Astrocyte (in vitro differentiated cells and primary cell): ENCODE measurements around the gene SLC27A4. TPM values are rescaled to one million over a fixed set of nuclear protein-coding genes. Genes with fewer than 3 reads are reported as not detected.

Source experiments
- DNase-seq: peaks from one replicate; pipeline ENCODE4 v3.0.0-alpha.2; 2010; ENCODE audit warnings: low read depth
- FAIRE-seq: peaks from 2 replicates; lab custom pipeline; 2011; peaks lifted over from hg19 to GRCh38; lab: Jason Lieb, UNC
- H2AFZ ChIP-seq: 2 replicates; pipeline ENCODE4 v1.6.0; 2012; ENCODE audit warnings: low read depth, low read length, inconsistent platforms
- H3K27ac ChIP-seq: 2 replicates; pipeline ENCODE4 v1.5.1; 2011; ENCODE audit warnings: low read depth, low read length, inconsistent platforms
- H3K27me3 ChIP-seq: 2 replicates; pipeline ENCODE4 v1.6.0; 2011; ENCODE audit warnings: low read length, inconsistent platforms; ENCODE audit not compliant: insufficient read depth
- H3K36me3 ChIP-seq: 2 replicates; pipeline ENCODE4 v1.5.1; 2011; ENCODE audit warnings: low read length, inconsistent platforms; ENCODE audit not compliant: insufficient read depth
- H3K4me1 ChIP-seq: 2 replicates; pipeline ENCODE4 v1.5.1; 2011; ENCODE audit warnings: low read length, inconsistent platforms; ENCODE audit not compliant: insufficient read depth
- H3K4me2 ChIP-seq: 2 replicates; pipeline ENCODE4 v1.6.0; 2012; ENCODE audit warnings: low read length, inconsistent platforms
- H3K4me3 ChIP-seq: 2 replicates; pipeline ENCODE4 v1.5.1; 2011; ENCODE audit warnings: low read depth, mild to moderate bottlenecking, low read length, inconsistent platforms; ENCODE audit not compliant: insufficient read depth
- H3K79me2 ChIP-seq: 2 replicates; pipeline ENCODE4 v1.6.0; 2012; ENCODE audit warnings: mild to moderate bottlenecking, low read length, inconsistent platforms; ENCODE audit not compliant: insufficient read depth
- H3K9ac ChIP-seq: 2 replicates; pipeline ENCODE4 v1.6.0; 2012; ENCODE audit warnings: mild to moderate bottlenecking, low read length, inconsistent platforms
- H3K9me3 ChIP-seq: 2 replicates; pipeline ENCODE4 v1.5.1; 2012; ENCODE audit warnings: low read depth, mild to moderate bottlenecking, low read length, inconsistent platforms; ENCODE audit not compliant: insufficient read depth
- H4K20me1 ChIP-seq: 2 replicates; pipeline ENCODE4 v1.6.0; 2012; ENCODE audit warnings: low read length, inconsistent platforms; ENCODE audit not compliant: insufficient read depth
- H3K27ac Mint-ChIP-seq: one replicate; pipeline ENCODE4 v1.8.0; 2021; ENCODE audit warnings: mild to moderate bottlenecking, mixed read lengths; ENCODE audit not compliant: unreplicated experiment
- H3K27me3 Mint-ChIP-seq: one replicate; pipeline ENCODE4 v1.8.0; 2021; ENCODE audit warnings: low read depth, mixed read lengths; ENCODE audit not compliant: unreplicated experiment
- H3K36me3 Mint-ChIP-seq: one replicate; pipeline ENCODE4 v1.8.0; 2021; ENCODE audit warnings: low read depth, mixed read lengths; ENCODE audit not compliant: unreplicated experiment
- H3K4me1 Mint-ChIP-seq: one replicate; pipeline ENCODE4 v1.8.0; 2021; ENCODE audit warnings: low read depth, mixed read lengths; ENCODE audit not compliant: unreplicated experiment
- H3K4me3 Mint-ChIP-seq: one replicate; pipeline ENCODE4 v1.8.0; 2021; ENCODE audit warnings: mild to moderate bottlenecking, moderate library complexity, mixed read lengths; ENCODE audit not compliant: unreplicated experiment
- H3K9me3 Mint-ChIP-seq: one replicate; pipeline ENCODE4 v1.8.0; 2021; ENCODE audit warnings: mild to moderate bottlenecking, mixed read lengths; ENCODE audit not compliant: unreplicated experiment
- EZH2 ChIP-seq: IDR thresholded peaks from 2 replicates; pipeline ENCODE4 v1.6.1; 2012; ENCODE audit warnings: mild to moderate bottlenecking, low read length, inconsistent platforms; ENCODE audit not compliant: insufficient read depth
- total RNA-seq: library from RNA; stranded (reverse); gene quantifications from 2 replicates; pipeline ENCODE4 v1.2.1, GENCODE V29; 2021
- TF ChIP-seq, protein P1 (sequence below): IDR thresholded peaks from 2 replicates; pipeline ENCODE4 v1.5.1; 2011; ENCODE audit warnings: low read depth, mild to moderate bottlenecking, inconsistent platforms, low read length, moderate library complexity; ENCODE audit not compliant: insufficient read depth

Gene SLC27A4
- total RNA-seq, 1 donor from 2014 or later = 26.9 TPM

GRCh38 chr9:128370367-128370751, 30.0 kb downstream of the SLC27A4 start:
- Mint-ChIP-seq H3K4me1 (peaks cover 27% of the 10 kb centered on the region), H3K36me3 (peaks cover 2% of the 10 kb centered on the region), H3K4me3 (peak overlapping the region; percentile 94), H3K9me3 (no peaks in the 10 kb centered on the region), H3K27me3 (no peaks in the 10 kb centered on the region), H3K27ac (peak overlapping the region; percentile 100)
- DNase-seq (no peak), FAIRE-seq (no peak)
- H3K4me3 ChIP-seq = peak overlapping the region; percentile 94
- H3K36me3 ChIP-seq = no peaks in the 10 kb centered on the region
- H3K4me2 ChIP-seq = peak overlapping the region; percentile 87
- H3K4me1 ChIP-seq = peaks cover 12% of the 10 kb centered on the region
- H2AFZ ChIP-seq = peak overlapping the region; percentile 89
- H3K9ac ChIP-seq = peak overlapping the region; percentile 98
- peak overlapping the region; percentile 93 for H3K27ac ChIP-seq
- H3K9me3 ChIP-seq = no peaks in the 10 kb centered on the region
- no peaks in the 10 kb centered on the region for H3K27me3 ChIP-seq
- H3K79me2 ChIP-seq = peaks cover 43% of the 10 kb centered on the region
- peaks cover 17% of the 10 kb centered on the region for H4K20me1 ChIP-seq
- TF ChIP-seq EZH2 = no peak
- TF ChIP-seq, protein P1, sequence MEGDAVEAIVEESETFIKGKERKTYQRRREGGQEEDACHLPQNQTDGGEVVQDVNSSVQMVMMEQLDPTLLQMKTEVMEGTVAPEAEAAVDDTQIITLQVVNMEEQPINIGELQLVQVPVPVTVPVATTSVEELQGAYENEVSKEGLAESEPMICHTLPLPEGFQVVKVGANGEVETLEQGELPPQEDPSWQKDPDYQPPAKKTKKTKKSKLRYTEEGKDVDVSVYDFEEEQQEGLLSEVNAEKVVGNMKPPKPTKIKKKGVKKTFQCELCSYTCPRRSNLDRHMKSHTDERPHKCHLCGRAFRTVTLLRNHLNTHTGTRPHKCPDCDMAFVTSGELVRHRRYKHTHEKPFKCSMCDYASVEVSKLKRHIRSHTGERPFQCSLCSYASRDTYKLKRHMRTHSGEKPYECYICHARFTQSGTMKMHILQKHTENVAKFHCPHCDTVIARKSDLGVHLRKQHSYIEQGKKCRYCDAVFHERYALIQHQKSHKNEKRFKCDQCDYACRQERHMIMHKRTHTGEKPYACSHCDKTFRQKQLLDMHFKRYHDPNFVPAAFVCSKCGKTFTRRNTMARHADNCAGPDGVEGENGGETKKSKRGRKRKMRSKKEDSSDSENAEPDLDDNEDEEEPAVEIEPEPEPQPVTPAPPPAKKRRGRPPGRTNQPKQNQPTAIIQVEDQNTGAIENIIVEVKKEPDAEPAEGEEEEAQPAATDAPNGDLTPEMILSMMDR = no peak

- H4K20me1 ChIP-seq = peaks cover 22% of the 10 kb centered on the region
- Mint-ChIP-seq H3K36me3 (peaks cover 2% of the 10 kb centered on the region), H3K27me3 (no peaks in the 10 kb centered on the region), H3K4me1 (peaks cover 29% of the 10 kb centered on the region), H3K9me3 (no peaks in the 10 kb centered on the region), H3K27ac (peak within 1 kb of the TSS; percentile 100), H3K4me3 (peak within 1 kb of the TSS; percentile 94)
- H2AFZ ChIP-seq = peak within 1 kb of the TSS; percentile 89
- peaks cover 47% of the 10 kb centered on the region for H3K79me2 ChIP-seq
- peaks cover 12% of the 10 kb centered on the region for H3K4me1 ChIP-seq
- peak within 1 kb of the TSS; percentile 98 for H3K9ac ChIP-seq
- peak within 1 kb of the TSS; percentile 93 for H3K27ac ChIP-seq
- peak within 1 kb of the TSS; percentile 98 for H3K4me3 ChIP-seq
- H3K4me2 ChIP-seq = peak within 1 kb of the TSS; percentile 87
- no peaks in the 10 kb centered on the region for H3K36me3 ChIP-seq
- TF ChIP-seq EZH2 = no peak
- TF ChIP-seq, protein P1 = no peak
- DNase-seq (peak; percentile 96), FAIRE-seq (no peak)
- H3K27me3 ChIP-seq = no peaks in the 10 kb centered on the region
- no peaks in the 10 kb centered on the region for H3K9me3 ChIP-seq
These were observed 30.7 kb downstream of the SLC27A4 start, which contains the start of gene URM1 for GRCh38 chr9:128370752-128371629. TSS of gene URM1 (plus strand) at chr9:128371374. CDS start at chr9:128371381, 7 bp downstream.
